Measurements from ENCODE around the gene FGF8. TPM values are rescaled to one million over a fixed set of nuclear protein-coding genes. Genes with fewer than 3 reads are reported as not detected.

FGF8 gene
- total RNA-seq, 1 donor from 2014 or later, result not detected

DNA sequence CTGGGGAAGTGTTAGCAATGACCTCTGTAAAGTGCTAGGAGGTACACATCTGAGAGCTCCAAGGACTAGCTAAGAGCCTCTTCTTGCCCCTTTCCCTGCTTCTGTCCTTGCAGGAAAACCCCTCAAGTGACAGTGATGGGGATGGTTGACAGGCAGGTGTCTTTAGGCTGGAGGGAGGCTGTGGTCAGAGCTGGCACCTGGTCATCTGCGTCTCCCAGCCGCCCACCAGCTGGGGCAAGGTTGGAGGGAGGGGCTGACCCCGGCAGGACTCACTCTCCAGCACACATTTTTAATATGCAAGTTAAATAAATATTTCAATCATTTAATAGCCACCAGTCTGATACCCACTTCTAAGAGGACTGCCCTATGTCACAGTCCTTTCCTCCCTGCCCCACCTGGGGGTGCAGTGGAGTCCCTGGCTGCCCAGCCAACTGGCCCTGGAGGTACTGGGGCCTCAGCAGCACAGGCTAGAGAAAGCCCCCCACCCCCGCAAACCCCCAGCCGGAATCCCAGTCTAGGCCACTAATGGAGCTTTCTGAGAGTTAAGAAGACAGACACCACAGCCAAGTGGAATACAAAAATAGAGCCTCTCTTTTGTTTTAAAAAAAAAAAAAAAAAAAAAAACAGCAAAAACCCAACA, 6.3 kb downstream of the FGF8 start:
- Histone ChIP-seq H3K4me3 (no peak overlapping the region), H3K9me3 (no peaks in the 10 kb centered on the region), H3K27me3 (peaks cover 14% of the 10 kb centered on the region), H3K27ac (no peak overlapping the region), H3K4me1 (peaks cover 0 to 2% of the 10 kb centered on the region in 2 donors), H3K36me3 (no peaks in the 10 kb centered on the region)
- TF ChIP-seq CTCF (IDR thresholded peaks at IDR 0.05), result no peak
- intact Hi-C loops (cut with DNase I), result no loop called here
- DNase-seq (ENCODE audit: low spot score in 2 of 2), result no peak

DNA sequence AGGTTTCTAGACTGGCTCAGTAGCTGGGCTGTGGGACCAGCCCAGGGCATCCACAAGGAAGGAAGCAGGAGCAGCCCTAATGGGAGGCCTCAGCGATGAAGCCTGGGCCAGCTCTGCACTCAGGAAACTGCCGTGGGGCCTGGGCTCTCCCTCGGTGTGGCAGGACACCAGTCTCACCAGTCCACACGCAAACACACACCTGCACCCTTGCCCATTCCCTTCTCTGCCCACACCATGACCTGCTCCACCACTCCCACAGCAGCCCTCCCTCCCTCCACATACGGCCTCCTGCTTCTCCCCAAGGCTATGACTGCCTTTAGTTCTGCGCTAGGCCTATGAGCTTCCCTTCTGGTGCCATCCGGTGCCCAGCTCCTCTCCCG, 7.1 kb downstream of the FGF8 start:
- H3K27me3 ChIP-seq, result peaks cover 6% of the 10 kb centered on the region
- H3K9me3 ChIP-seq, result no peaks in the 10 kb centered on the region
- no peaks in the 10 kb centered on the region for H3K36me3 ChIP-seq
- no peak for DNase-seq (ENCODE audit: low spot score in 2 of 2)
- H3K4me1 ChIP-seq, result peaks cover 0 to 2% of the 10 kb centered on the region in 2 donors
- H3K27ac ChIP-seq, result no peak overlapping the region
- TF ChIP-seq CTCF (IDR thresholded peaks at IDR 0.05), result no peak
- intact Hi-C loops (cut with DNase I), result no loop called here
- H3K4me3 ChIP-seq, result no peak overlapping the region

DNA sequence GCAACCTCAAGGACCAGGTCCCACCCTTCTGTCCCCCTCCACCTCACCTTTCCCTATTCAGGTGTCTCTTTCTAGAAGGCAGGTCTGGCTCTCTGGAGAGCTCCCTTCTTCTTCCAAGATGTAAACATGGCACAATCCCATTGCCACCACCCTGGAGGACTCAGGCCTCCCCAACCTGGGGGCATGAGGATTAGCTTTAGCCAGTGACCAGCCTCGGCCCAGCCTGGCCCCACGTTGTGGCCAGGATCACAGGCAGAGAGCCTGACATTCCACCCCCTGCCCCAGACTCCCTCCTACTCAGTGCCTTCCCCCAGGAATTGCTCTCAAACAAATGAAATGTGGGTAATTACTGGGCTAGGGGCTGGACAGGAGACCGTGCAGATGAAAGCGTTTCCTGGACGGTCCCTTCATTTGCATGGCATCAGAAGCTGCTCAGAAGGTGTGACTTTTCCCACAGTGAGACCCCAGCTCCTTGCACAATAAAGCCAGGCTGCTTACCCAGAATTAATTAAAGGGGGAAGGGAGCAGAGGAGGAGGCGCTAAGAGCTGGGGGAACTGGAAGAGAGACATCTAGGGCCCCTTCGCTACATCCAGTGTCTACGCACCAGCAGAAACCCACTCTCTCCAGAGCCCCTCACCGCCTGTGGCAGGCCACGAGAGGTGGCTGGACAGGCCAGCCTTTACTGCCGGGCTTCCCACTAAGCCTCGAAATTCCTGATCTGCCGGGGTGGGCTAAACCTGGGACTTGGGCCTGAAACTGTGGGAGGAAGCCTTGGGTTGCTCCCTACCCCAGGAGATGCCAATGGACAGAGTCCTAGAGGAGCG, 7.7 kb downstream of the FGF8 start:
- H3K27ac ChIP-seq, result no peak overlapping the region
- H3K4me3 ChIP-seq, result no peak overlapping the region
- intact Hi-C loops (cut with DNase I), result no loop called here
- peaks cover 2% of the 10 kb centered on the region for H3K27me3 ChIP-seq
- no peak for TF ChIP-seq CTCF (IDR thresholded peaks at IDR 0.05)
- H3K4me1 ChIP-seq, result no peaks in the 10 kb centered on the region
- DNase-seq (ENCODE audit: low spot score in 2 of 2), result no peak
- H3K9me3 ChIP-seq, result no peaks in the 10 kb centered on the region
- no peaks in the 10 kb centered on the region for H3K36me3 ChIP-seq

DNA sequence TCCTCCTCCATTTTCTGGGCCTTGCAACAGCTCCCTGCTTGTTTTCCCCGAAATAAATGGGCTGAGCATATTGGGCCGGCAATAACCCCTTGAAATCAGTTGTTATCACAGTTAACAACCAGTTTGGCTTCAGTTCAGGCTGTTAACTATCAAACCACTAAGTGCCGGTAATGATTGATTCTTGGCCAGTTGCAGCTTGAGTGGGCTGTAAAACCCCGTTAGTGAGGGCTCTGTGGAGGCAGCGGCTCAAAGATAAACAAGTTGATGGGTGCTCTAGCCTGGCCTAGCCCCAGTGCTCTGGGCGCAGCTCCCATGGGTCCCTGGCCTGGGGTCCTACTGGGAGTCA, 8.3 kb downstream of the FGF8 start:
- intact Hi-C loops (cut with DNase I), result no loop called here
- DNase-seq (ENCODE audit: low spot score in 2 of 2), result no peak

More for the DNA sequence above, 8.3 kb downstream of the FGF8 start:
- TF ChIP-seq CTCF (IDR thresholded peaks at IDR 0.05), result no peak
- no peaks in the 10 kb centered on the region for H3K27me3 ChIP-seq
- no peaks in the 10 kb centered on the region for H3K4me1 ChIP-seq
- no peaks in the 10 kb centered on the region for H3K36me3 ChIP-seq
- H3K4me3 ChIP-seq, result no peak overlapping the region
- no peak overlapping the region for H3K27ac ChIP-seq
- no peaks in the 10 kb centered on the region for H3K9me3 ChIP-seq
